MM.1S (cell line): ENCODE data around the gene GFM1.

Experiments
- EZH2phosphoT487 ChIP-seq: fragments of 300-600 bp; sonication (generic); IDR thresholded peaks from 2 replicates; pipeline ENCODE4 v1.6.1; 2018; ENCODE audit warnings: antibody characterized with exemption, low read length
- TF ChIP-seq, protein P1 (sequence below): fragments of 300-600 bp; sonication (generic); IDR thresholded peaks from 2 replicates; pipeline ENCODE4 v1.5.1; 2016; ENCODE audit warnings: antibody characterized with exemption, low read length, mixed read lengths

DNA sequence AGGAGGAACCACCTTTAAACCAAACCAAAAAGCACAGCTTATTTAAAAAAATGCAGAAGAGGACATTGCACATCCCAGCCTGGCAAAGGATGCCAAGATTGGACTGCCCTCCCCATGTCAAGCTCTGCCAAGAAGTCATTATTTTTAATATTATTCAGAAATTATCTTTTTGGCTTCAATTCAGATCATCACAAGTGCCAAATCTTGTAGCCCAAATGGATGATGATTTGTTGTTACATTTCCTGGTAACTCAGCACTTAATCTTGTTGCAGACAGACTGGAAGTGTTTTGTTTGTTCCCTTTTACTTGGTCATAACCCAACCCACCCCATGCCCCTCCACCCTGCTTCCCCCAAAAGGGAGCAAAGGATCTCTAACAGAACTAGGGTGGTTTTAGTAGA, 56.2 kb downstream of the GFM1 start:
- TF ChIP-seq, protein P1, sequence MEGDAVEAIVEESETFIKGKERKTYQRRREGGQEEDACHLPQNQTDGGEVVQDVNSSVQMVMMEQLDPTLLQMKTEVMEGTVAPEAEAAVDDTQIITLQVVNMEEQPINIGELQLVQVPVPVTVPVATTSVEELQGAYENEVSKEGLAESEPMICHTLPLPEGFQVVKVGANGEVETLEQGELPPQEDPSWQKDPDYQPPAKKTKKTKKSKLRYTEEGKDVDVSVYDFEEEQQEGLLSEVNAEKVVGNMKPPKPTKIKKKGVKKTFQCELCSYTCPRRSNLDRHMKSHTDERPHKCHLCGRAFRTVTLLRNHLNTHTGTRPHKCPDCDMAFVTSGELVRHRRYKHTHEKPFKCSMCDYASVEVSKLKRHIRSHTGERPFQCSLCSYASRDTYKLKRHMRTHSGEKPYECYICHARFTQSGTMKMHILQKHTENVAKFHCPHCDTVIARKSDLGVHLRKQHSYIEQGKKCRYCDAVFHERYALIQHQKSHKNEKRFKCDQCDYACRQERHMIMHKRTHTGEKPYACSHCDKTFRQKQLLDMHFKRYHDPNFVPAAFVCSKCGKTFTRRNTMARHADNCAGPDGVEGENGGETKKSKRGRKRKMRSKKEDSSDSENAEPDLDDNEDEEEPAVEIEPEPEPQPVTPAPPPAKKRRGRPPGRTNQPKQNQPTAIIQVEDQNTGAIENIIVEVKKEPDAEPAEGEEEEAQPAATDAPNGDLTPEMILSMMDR: no peak
- no peak for TF ChIP-seq EZH2phosphoT487
